Mesendoderm (in vitro differentiated cells): ENCODE measurements around the gene HDX. TPM values are rescaled to one million over a fixed set of nuclear protein-coding genes. Genes with fewer than 3 reads are reported as not detected.
"Not testable (repeated sequence)": the region's sequence is repeated elsewhere in the genome, so short reads cannot be mapped to it uniquely, and the experiment has no call there.

ENCODE experiments used
- DNase-seq: peaks from one replicate; pipeline ENCODE4 v3.0.0; 2013
- H2AK5ac ChIP-seq: 2 replicates; pipeline ENCODE4 v1.6.1; 2013; ENCODE audit warnings: low read length, inconsistent platforms
- H2BK120ac ChIP-seq: 2 replicates; pipeline ENCODE4 v1.6.1; 2013; ENCODE audit warnings: low read depth, mild to moderate bottlenecking, low read length, moderate library complexity, mixed read lengths
- H2BK15ac ChIP-seq: replicated peaks from 2 replicates; pipeline ENCODE4 v1.6.1; 2013; ENCODE audit warnings: low read depth, mild to moderate bottlenecking, moderate library complexity
- H2BK5ac ChIP-seq: 2 replicates; pipeline ENCODE4 v1.6.1; 2013; ENCODE audit warnings: low read length, inconsistent platforms
- H3K18ac ChIP-seq: 2 replicates; pipeline ENCODE4 v1.6.1; 2013; ENCODE audit warnings: mild to moderate bottlenecking, low read length, mixed read lengths
- H3K23ac ChIP-seq: one replicate; pipeline ENCODE4 v1.6.1; 2013; ENCODE audit warnings: low read length
- H3K27ac ChIP-seq: 2 replicates; pipeline ENCODE4 v1.5.1; 2013; ENCODE audit warnings: low read depth, mild to moderate bottlenecking, inconsistent platforms, low read length, moderate library complexity
- H3K27me3 ChIP-seq: 2 replicates; pipeline ENCODE4 v1.6.1; 2013; ENCODE audit warnings: low read length, control low read depth, mild to moderate bottlenecking, inconsistent platforms; ENCODE audit not compliant: insufficient read depth, poor library complexity
- H3K36me3 ChIP-seq: 2 replicates; pipeline ENCODE4 v1.6.1; 2013; ENCODE audit warnings: low read length, inconsistent platforms; ENCODE audit not compliant: control insufficient read depth, insufficient read depth
- H3K4ac ChIP-seq: one replicate; pipeline ENCODE4 v1.6.1; 2013; ENCODE audit warnings: low read depth, mild to moderate bottlenecking, low read length, moderate library complexity
- H3K4me1 ChIP-seq: 2 replicates; pipeline ENCODE4 v1.6.1; 2013; ENCODE audit warnings: low read depth, low read length, inconsistent platforms; ENCODE audit not compliant: control insufficient read depth
- H3K4me2 ChIP-seq: 2 replicates; pipeline ENCODE4 v1.6.1; 2013; ENCODE audit warnings: low read length
- H3K4me3 ChIP-seq: 2 replicates; pipeline ENCODE4 v1.5.1; 2013; ENCODE audit warnings: mild to moderate bottlenecking, low read length
- H3K56ac ChIP-seq: one replicate; pipeline ENCODE4 v1.6.1; 2013; ENCODE audit warnings: low read length
- H3K79me1 ChIP-seq: 2 replicates; pipeline ENCODE4 v1.6.1; 2013; ENCODE audit warnings: low read length, inconsistent platforms
- H3K79me2 ChIP-seq: 2 replicates; pipeline ENCODE4 v1.6.1; 2013; ENCODE audit warnings: mild to moderate bottlenecking, low read length; ENCODE audit not compliant: control insufficient read depth, insufficient read depth
- H3K9ac ChIP-seq: 2 replicates; pipeline ENCODE4 v1.6.1; 2013; ENCODE audit warnings: low read length, inconsistent platforms
- H4K5ac ChIP-seq: one replicate; pipeline ENCODE4 v1.6.1; 2013; ENCODE audit warnings: low read length
- H4K8ac ChIP-seq: one replicate; pipeline ENCODE4 v1.6.1; 2013; ENCODE audit warnings: low read depth, mild to moderate bottlenecking, control low read depth, low read length, moderate library complexity
- WGBS: extraction: QIAGEN DNeasy Blood & Tissue Kit; methylation state at CpG from one replicate; pipeline ENCODE4 v1.1.7; 2013; ENCODE audit warnings: low lambda C conversion rate, missing lambda C conversion rate; ENCODE audit not compliant: insufficient coverage; ENCODE audit errors: extremely low coverage; 5-methylcytosine and 5-hydroxymethylcytosine counted together
- polyA plus RNA-seq, 2 experiments: library from polyadenylated mRNA; stranded (reverse); fragments of 200-250 nt; gene quantifications; one replicate each; pipeline ENCODE4 v1.2.3, GENCODE V29; 2013

Gene HDX, protein sequence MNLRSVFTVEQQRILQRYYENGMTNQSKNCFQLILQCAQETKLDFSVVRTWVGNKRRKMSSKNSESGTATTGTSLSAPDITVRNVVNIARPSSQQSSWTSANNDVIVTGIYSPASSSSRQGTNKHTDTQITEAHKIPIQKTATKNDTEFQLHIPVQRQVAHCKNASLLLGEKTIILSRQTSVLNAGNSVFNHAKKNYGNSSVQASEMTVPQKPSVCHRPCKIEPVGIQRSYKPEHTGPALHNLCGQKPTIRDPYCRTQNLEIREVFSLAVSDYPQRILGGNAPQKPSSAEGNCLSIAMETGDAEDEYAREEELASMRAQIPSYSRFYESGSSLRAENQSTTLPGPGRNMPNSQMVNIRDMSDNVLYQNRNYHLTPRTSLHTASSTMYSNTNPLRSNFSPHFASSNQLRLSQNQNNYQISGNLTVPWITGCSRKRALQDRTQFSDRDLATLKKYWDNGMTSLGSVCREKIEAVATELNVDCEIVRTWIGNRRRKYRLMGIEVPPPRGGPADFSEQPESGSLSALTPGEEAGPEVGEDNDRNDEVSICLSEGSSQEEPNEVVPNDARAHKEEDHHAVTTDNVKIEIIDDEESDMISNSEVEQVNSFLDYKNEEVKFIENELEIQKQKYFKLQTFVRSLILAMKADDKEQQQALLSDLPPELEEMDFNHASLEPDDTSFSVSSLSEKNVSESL
- polyA plus RNA-seq (2013, experiment 1 of 2), result 7.2 TPM
- polyA plus RNA-seq (2013, experiment 2 of 2), result 8.1 TPM

DNA sequence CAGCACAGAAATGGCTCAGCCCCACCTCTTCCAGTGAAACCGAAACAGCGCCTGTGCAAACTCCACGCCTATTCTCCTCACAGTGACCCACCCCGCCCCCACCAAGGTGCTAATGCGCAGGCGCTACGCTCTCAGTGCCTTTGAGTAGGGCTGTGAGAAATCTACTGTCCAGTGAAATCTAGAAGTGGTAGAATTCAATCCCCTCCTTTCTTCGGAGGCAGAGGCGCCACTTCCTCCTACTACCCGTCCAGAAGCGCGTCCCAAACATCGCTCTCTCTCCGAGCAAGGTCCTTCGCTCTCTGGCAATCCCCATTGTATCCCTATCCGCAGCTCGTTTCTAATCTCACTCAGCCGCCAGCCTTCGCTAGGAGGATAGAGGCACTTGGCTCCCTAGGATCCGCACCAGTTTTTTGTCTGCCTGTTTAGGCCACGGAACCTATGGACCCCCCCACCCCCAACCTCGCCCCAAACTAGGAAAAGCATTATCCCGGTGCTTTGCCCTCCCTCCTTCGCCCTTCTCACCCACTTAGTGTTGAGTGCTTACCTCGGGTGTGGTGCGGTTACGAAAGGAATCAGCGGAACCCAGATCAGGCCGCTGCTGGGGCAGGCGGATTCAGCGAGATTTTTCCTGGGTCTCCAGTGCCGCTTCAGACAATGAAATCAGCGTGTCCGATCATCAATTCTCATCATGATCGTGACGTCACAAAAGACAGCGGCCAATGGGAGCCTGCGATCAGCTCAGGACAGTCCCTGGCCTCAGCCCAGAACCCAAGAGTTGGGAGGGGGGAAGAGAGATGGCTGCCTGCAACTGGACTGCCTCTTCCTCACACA, at the start of gene HDX:
Gene HDX, minus strand, starts transcription at position 656 of the 831 bp plus-strand sequence. CDS start 27,056 bp downstream, outside the sequence.
- Histone ChIP-seq H3K4me1 (no peaks in the 10 kb centered on the region), H2BK120ac (no peak within 1 kb of the TSS), H3K27ac (peak within 1 kb of the TSS; percentile 55), H2BK15ac (no peak within 1 kb of the TSS), H3K4ac (no peak within 1 kb of the TSS), H3K36me3 (no peaks in the 10 kb centered on the region), H3K79me2 (no peaks in the 10 kb centered on the region), H4K5ac (no peak within 1 kb of the TSS), H3K27me3 (no peaks in the 10 kb centered on the region), H3K4me3 (peak within 1 kb of the TSS; percentile 73), H2AK5ac (no peak within 1 kb of the TSS), H4K8ac (no peak within 1 kb of the TSS), H3K4me2 (peak within 1 kb of the TSS; percentile 49), H3K9ac (peak within 1 kb of the TSS; percentile 86), H3K79me1 (no peaks in the 10 kb centered on the region), H3K56ac (peak within 1 kb of the TSS; percentile 91), H3K18ac (peak within 1 kb of the TSS; percentile 88), H2BK5ac (no peak within 1 kb of the TSS), H3K23ac (no peak within 1 kb of the TSS)
- DNase-seq, result peak; percentile 79
- no CpG with 5 or more reads among the region's 38 CpGs for WGBS

DNA sequence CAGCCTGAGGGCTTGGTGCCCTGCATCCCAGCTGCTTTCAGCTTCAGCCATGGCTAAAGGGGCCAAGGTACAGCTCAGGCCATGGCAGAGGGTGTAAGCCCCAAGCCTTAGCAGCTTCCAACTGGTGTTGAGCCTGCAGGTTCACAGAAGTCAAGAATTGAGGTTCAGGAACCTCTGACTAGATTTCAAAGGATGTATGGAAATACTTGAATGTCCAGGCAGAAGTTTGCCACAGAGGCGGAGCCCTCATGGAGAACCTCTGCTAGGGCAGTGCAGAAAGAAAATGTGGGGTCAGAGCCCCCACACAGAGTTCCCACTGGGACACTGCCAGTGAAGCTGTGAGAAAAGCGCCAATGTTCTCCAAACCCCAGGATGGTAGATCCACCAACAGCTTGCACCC, 39.1 kb upstream of the HDX start:
- not testable (repeated sequence) for H3K9ac ChIP-seq, H3K4me2 ChIP-seq, H4K8ac ChIP-seq, H3K27me3 ChIP-seq, H3K18ac ChIP-seq, H3K36me3 ChIP-seq, H2BK5ac ChIP-seq, H2BK120ac ChIP-seq, H3K4ac ChIP-seq, H4K5ac ChIP-seq, H2BK15ac ChIP-seq, H3K23ac ChIP-seq, H3K4me1 ChIP-seq, H3K56ac ChIP-seq, H3K79me1 ChIP-seq, H3K27ac ChIP-seq, H3K4me3 ChIP-seq, H3K79me2 ChIP-seq, H2AK5ac ChIP-seq
- WGBS, result no CpG with 5 or more reads among the region's 2 CpGs
- peak; percentile 3 for DNase-seq

DNA sequence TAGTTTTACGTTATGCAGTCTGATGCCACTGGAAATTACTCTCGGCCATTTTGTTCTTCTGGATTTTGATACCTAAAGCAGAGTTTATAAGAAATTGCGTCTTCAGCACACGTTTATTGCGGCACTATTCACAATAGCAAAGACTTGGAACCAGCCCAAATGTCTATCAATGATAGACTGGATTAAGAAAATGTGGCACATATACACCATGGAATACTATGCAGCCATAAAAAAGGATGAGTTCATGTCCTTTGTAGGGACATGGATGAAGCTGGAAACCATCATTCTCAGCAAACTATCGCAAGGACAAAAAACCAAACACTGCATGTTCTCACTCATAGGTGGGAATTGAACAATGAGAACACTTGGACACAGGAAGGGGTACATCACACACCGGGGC, 35.4 kb upstream of the HDX start:
- DNase-seq, H3K23ac ChIP-seq, H2AK5ac ChIP-seq, H2BK15ac ChIP-seq, H3K56ac ChIP-seq, H2BK120ac ChIP-seq, H3K9ac ChIP-seq, H4K8ac ChIP-seq, H2BK5ac ChIP-seq, H3K18ac ChIP-seq, H3K27me3 ChIP-seq, H3K36me3 ChIP-seq, H3K27ac ChIP-seq, H4K5ac ChIP-seq, H3K4ac ChIP-seq, H3K4me3 ChIP-seq, H3K79me2 ChIP-seq, H3K4me2 ChIP-seq, H3K79me1 ChIP-seq, H3K4me1 ChIP-seq: not testable (repeated sequence)
- no CpG with 5 or more reads among the region's 7 CpGs for WGBS

DNA sequence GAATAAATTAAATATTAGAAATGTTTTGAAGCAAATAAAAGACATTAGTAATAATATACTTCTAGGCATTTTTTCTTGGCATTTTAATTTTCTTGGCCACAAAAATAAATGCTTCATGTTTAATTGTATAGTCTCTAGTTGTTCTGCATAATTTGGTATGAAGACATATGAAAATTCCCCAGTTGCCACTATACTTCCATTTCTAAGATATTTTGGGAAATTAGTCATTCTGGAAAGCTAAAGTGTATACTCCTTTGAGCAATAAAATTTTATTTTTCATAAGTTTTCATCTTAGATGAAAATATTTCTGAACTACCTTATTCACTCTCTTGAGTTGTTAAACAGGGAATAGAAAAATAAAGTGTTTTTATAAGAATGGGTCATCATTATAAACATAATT, 13.8 kb downstream of the HDX start:
- no peak overlapping the region for H3K18ac ChIP-seq

DNA sequence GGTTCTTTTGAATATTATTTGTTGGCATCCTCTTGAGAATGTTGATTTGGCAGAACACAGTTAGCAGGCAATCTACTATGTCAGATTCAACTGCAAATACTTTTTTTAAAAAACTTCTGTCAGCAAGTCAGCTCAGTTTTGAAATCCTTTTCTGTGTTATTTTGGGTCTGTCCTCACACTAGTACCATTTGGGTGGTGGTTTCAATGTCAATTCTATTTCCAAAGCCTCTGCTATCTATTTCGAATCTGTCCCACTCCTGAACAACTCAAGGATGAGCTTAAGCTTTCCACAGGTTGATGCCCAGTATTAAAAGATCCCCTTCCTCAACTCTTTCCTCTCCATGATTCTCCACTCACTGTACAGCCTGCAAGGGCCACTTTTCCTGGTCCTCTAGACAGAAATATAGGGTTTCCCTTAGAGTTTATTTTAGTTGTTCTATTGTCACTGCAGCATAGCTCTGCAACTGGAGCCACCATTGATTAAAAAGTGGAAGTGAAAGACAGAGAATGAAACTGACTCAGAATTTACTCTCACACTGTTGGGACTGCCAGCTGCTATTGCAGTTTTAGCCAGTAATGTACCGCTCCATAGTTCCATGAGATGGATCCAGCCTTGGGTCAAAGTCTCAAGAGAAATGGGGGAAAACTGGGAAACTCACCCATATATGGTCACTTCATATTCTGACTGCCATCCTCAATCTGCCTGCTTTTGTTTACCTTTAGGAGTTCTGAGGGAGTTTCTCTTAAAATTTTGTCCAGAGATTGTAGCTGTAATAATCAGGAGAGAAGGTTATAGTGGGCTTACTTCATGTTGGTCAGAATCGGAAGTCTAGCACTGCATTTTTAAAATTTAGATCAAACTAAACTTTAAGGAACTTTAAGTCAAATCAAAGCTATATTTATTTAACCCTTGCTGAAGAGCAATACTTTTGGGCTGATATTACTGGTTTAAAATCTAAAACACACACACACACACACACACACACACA, 14.6 kb downstream of the HDX start:
- Histone ChIP-seq H3K4me3 (no peak overlapping the region), H4K8ac (no peak overlapping the region), H3K4me2 (no peak overlapping the region), H2BK5ac (no peak overlapping the region), H2AK5ac (no peak overlapping the region), H3K18ac (no peak overlapping the region), H3K23ac (no peak overlapping the region), H2BK120ac (no peak overlapping the region), H3K4ac (no peak overlapping the region), H3K27me3 (no peaks in the 10 kb centered on the region), H3K27ac (no peak overlapping the region), H3K9ac (no peak overlapping the region), H3K56ac (no peak overlapping the region), H3K79me2 (no peaks in the 10 kb centered on the region), H3K4me1 (no peaks in the 10 kb centered on the region), H3K79me1 (no peaks in the 10 kb centered on the region), H4K5ac (no peak overlapping the region), H3K36me3 (no peaks in the 10 kb centered on the region), H2BK15ac (no peak overlapping the region)
- no CpG with 5 or more reads among the region's 3 CpGs for WGBS
- DNase-seq, result no peak

More for the DNA sequence above, 13.8 kb downstream of the HDX start:
- H3K79me2 ChIP-seq, result no peaks in the 10 kb centered on the region
- H3K23ac ChIP-seq, result no peak overlapping the region
- no peak overlapping the region for H2AK5ac ChIP-seq
- H3K79me1 ChIP-seq, result no peaks in the 10 kb centered on the region
- H3K4me1 ChIP-seq, result no peaks in the 10 kb centered on the region
- no peak overlapping the region for H4K8ac ChIP-seq
- no peak overlapping the region for H3K4me3 ChIP-seq
- no peak overlapping the region for H4K5ac ChIP-seq
- no peak overlapping the region for H2BK120ac ChIP-seq
- H2BK15ac ChIP-seq, result no peak overlapping the region
- no peak overlapping the region for H3K56ac ChIP-seq
- H2BK5ac ChIP-seq, result no peak overlapping the region
- no peak overlapping the region for H3K27ac ChIP-seq
- no peak overlapping the region for H3K4ac ChIP-seq
- H3K27me3 ChIP-seq, result no peaks in the 10 kb centered on the region
- no peak for DNase-seq
- no peak overlapping the region for H3K4me2 ChIP-seq
- H3K36me3 ChIP-seq, result no peaks in the 10 kb centered on the region
- no peak overlapping the region for H3K9ac ChIP-seq
